Keratinocyte (primary cell): ENCODE data around the gene TP53I3.

ENCODE experiments used
- CTCF ChIP-seq, 3 experiments: IDR thresholded peaks in 1 of 3; conservative IDR thresholded peaks in 1 of 3; optimal IDR thresholded peaks in 1 of 3; 2 replicates in 2 of 3; 3 replicates in 1 of 3; pipeline versions ENCODE3 to v1.5.1; 2011; ENCODE audit warnings: low read length in 3 of 3, mild to moderate bottlenecking in 3 of 3, moderate library complexity in 2 of 3, control low read depth in 1 of 3, inconsistent platforms in 1 of 3; ENCODE audit not compliant: insufficient read depth in 2 of 3; ENCODE audit errors: extremely low read depth in 1 of 3
- EZH2 ChIP-seq: IDR thresholded peaks from one replicate; pipeline ENCODE4 v1.6.1; 2012; ENCODE audit warnings: inconsistent platforms, mild to moderate bottlenecking, low read length, moderate library complexity

- TF ChIP-seq CTCF (optimal IDR thresholded peaks at IDR 0.05 in 1 of 3, IDR thresholded peaks at IDR 0.05 in 1 of 3, conservative IDR thresholded peaks at IDR 0.05 in 1 of 3; ENCODE audit: extremely low read depth in 1 of 3, insufficient read depth in 2 of 3, low read length in 3 of 3) = no peak
- no peak for TF ChIP-seq EZH2
Observed at GRCh38 chr2:24104906-24105305, 20.3 kb upstream of the TP53I3 start.
